Frontal cortex (tissue), 4 donors: ENCODE measurements around the gene KLHL22. TPM values are rescaled to one million over a fixed set of nuclear protein-coding genes. Genes with fewer than 3 reads are reported as not detected.
A peak's percentile ranks its signal among the peaks of the same experiment; 100 is the strongest.

ENCODE experiments used
- DNase-seq, 2 donors: peaks; one replicate each; pipeline ENCODE4 v3.0.0; 2012; ENCODE audit warnings: low spot score in 2 of 2
- FAIRE-seq: peaks from 2 replicates; lab custom pipeline; 2012; peaks lifted over from hg19 to GRCh38; lab: Jason Lieb, UNC
- total RNA-seq: library from RNA; depleted of rRNA; stranded (reverse); fragments of >200 nt; gene quantifications from one replicate; pipeline ENCODE4 v1.2.3, GENCODE V29; 2014
- donor health status: control.
- donor health status: control.
- donor health status: control.

The KLHL22 gene
- total RNA-seq, 1 donor from 2014 or later = 46.9 TPM

GRCh38 chr22:20437613-20438426, 57.8 kb downstream of the KLHL22 start, which contains the start of gene SCARF2:
Gene SCARF2 (minus strand): TSS chr22:20437825. CDS start chr22:20437754, 71 bp downstream.
- peak; percentile 75 to 80 for DNase-seq
- FAIRE-seq = no peak

GRCh38 chr22:20436768-20437612, 58.6 kb downstream of the KLHL22 start:
- DNase-seq (no peak), FAIRE-seq (no peak)

- FAIRE-seq = no peak
- no peak for DNase-seq
Observed at GRCh38 chr22:20436307-20436767, 59.3 kb downstream of the KLHL22 start.

- no peak for DNase-seq
- no peak for FAIRE-seq
Observed at GRCh38 chr22:20435436-20436306, 59.9 kb downstream of the KLHL22 start.

- FAIRE-seq = no peak
- no peak for DNase-seq
Observed at GRCh38 chr22:20434773-20435172, 60.8 kb downstream of the KLHL22 start.

- FAIRE-seq = no peak
- no peak for DNase-seq
Observed at GRCh38 chr22:20434264-20434751, 61.3 kb downstream of the KLHL22 start.

GRCh38 chr22:20433686-20434241, 61.8 kb downstream of the KLHL22 start:
- DNase-seq (no peak), FAIRE-seq (no peak)

GRCh38 chr22:20433191-20433590, 62.4 kb downstream of the KLHL22 start:
- DNase-seq (no peak), FAIRE-seq (no peak)

GRCh38 chr22:20432244-20432686, 63.3 kb downstream of the KLHL22 start:
- FAIRE-seq (no peak), DNase-seq (no peak)

GRCh38 chr22:20431511-20432192, 63.9 kb downstream of the KLHL22 start:
- FAIRE-seq = no peak
- peak in 1 of 2 donors; percentile 28 for DNase-seq

GRCh38 chr22:20430720-20431510, 64.7 kb downstream of the KLHL22 start:
- DNase-seq (peak; percentile 69 to 72), FAIRE-seq (no peak)

GRCh38 chr22:20430101-20430719, 65.4 kb downstream of the KLHL22 start:
- DNase-seq (peak; percentile 14 to 46), FAIRE-seq (no peak)

GRCh38 chr22:20429254-20430100, 66.1 kb downstream of the KLHL22 start:
- FAIRE-seq = no peak

GRCh38 chr22:20428496-20429253, 66.9 kb downstream of the KLHL22 start:
- DNase-seq (peak; percentile 18 to 37), FAIRE-seq (no peak)

More at GRCh38 chr22:20429254-20430100, 66.1 kb downstream of the KLHL22 start:
- peak; percentile 61 to 71 for DNase-seq

- FAIRE-seq = no peak
Observed at GRCh38 chr22:20427945-20428417, 67.6 kb downstream of the KLHL22 start.

More at GRCh38 chr22:20427945-20428417, 67.6 kb downstream of the KLHL22 start:
- no peak for DNase-seq
